Ishikawa (cell line): ENCODE measurements around the gene CCDC174.

Source experiments
- CEBPB ChIP-seq: IDR thresholded peaks from 2 replicates; pipeline ENCODE4 v1.6.1; 2012
- CREB1 ChIP-seq: IDR thresholded peaks from 2 replicates; pipeline ENCODE4 v1.6.1; 2012; ENCODE audit warnings: low read depth
- EGR1 ChIP-seq: IDR thresholded peaks from 2 replicates; pipeline ENCODE4 v1.6.1; 2012
- EP300 ChIP-seq: IDR thresholded peaks from 2 replicates; pipeline ENCODE4 v1.6.1; 2012; ENCODE audit warnings: borderline replicate concordance
- FOXM1 ChIP-seq: IDR thresholded peaks from 2 replicates; pipeline ENCODE4 v1.6.1; 2012; ENCODE audit warnings: low read depth, borderline replicate concordance
- MAX ChIP-seq: IDR thresholded peaks from 2 replicates; pipeline ENCODE4 v1.6.1; 2012
- RAD21 ChIP-seq: IDR thresholded peaks from 2 replicates; pipeline ENCODE4 v1.6.1; 2012; ENCODE audit warnings: low read depth
- TAF1 ChIP-seq: IDR thresholded peaks from 2 replicates; pipeline ENCODE4 v1.6.1; 2012; ENCODE audit warnings: low read depth, mild to moderate bottlenecking
- TCF12 ChIP-seq: IDR thresholded peaks from 2 replicates; pipeline ENCODE4 v1.6.1; 2012; ENCODE audit warnings: low read depth
- TEAD4 ChIP-seq: IDR thresholded peaks from 2 replicates; pipeline ENCODE4 v1.6.1; 2012
- YY1 ChIP-seq: IDR thresholded peaks from 2 replicates; pipeline ENCODE4 v1.6.1; 2012; ENCODE audit warnings: low read depth
- ZBTB7A ChIP-seq: IDR thresholded peaks from 2 replicates; pipeline ENCODE4 v1.6.1; 2012; ENCODE audit warnings: low read depth
- TF ChIP-seq, protein P1 (sequence below): IDR thresholded peaks from 2 replicates; pipeline ENCODE4 v1.6.1; 2012; ENCODE audit warnings: low read depth, mild to moderate bottlenecking
- TF ChIP-seq, protein P2 (sequence below): IDR thresholded peaks from 2 replicates; pipeline ENCODE4 v1.6.1; 2012

GRCh38 chr3:14624498-14624897 is 27.1 kb upstream of the CCDC174 start:
- TF ChIP-seq TAF1 (no peak), MAX (no peak), EP300 (no peak), CREB1 (no peak), EGR1 (no peak), TCF12 (no peak), CEBPB (no peak), YY1 (no peak), TEAD4 (no peak), RAD21 (no peak), FOXM1 (no peak), ZBTB7A (no peak)
- TF ChIP-seq, protein P1, sequence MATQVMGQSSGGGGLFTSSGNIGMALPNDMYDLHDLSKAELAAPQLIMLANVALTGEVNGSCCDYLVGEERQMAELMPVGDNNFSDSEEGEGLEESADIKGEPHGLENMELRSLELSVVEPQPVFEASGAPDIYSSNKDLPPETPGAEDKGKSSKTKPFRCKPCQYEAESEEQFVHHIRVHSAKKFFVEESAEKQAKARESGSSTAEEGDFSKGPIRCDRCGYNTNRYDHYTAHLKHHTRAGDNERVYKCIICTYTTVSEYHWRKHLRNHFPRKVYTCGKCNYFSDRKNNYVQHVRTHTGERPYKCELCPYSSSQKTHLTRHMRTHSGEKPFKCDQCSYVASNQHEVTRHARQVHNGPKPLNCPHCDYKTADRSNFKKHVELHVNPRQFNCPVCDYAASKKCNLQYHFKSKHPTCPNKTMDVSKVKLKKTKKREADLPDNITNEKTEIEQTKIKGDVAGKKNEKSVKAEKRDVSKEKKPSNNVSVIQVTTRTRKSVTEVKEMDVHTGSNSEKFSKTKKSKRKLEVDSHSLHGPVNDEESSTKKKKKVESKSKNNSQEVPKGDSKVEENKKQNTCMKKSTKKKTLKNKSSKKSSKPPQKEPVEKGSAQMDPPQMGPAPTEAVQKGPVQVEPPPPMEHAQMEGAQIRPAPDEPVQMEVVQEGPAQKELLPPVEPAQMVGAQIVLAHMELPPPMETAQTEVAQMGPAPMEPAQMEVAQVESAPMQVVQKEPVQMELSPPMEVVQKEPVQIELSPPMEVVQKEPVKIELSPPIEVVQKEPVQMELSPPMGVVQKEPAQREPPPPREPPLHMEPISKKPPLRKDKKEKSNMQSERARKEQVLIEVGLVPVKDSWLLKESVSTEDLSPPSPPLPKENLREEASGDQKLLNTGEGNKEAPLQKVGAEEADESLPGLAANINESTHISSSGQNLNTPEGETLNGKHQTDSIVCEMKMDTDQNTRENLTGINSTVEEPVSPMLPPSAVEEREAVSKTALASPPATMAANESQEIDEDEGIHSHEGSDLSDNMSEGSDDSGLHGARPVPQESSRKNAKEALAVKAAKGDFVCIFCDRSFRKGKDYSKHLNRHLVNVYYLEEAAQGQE, result no peak
- TF ChIP-seq, protein P2, sequence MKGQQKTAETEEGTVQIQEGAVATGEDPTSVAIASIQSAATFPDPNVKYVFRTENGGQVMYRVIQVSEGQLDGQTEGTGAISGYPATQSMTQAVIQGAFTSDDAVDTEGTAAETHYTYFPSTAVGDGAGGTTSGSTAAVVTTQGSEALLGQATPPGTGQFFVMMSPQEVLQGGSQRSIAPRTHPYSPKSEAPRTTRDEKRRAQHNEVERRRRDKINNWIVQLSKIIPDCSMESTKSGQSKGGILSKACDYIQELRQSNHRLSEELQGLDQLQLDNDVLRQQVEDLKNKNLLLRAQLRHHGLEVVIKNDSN, result no peak
